K562 (cell line): ENCODE measurements around the gene PSMD11.

ENCODE experiments used
- BHLHE40 ChIP-seq: IDR thresholded peaks from 2 replicates; pipeline ENCODE4 v1.6.1; 2011; ENCODE audit warnings: low read length, improper control_type of control experiment
- EZH2 ChIP-seq: IDR thresholded peaks from 2 replicates; pipeline ENCODE4 v1.6.1; 2012; ENCODE audit warnings: low read depth, mild to moderate bottlenecking, inconsistent platforms, low read length, borderline replicate concordance
- IRF9 ChIP-seq: fragments of 450-650 bp; IDR thresholded peaks from 2 replicates; pipeline ENCODE4 v1.6.1; 2016; ENCODE audit warnings: missing biosample characterization, missing genetic modification characterization
- MECOM ChIP-seq: fragments of 250-450 bp; sonication (Bioruptor Pico); IDR thresholded peaks from 2 replicates; pipeline ENCODE4 v1.8.0; 2022; ENCODE audit warnings: inconsistent platforms
- MEF2A ChIP-seq: IDR thresholded peaks from 2 replicates; pipeline ENCODE4 v1.6.1; 2011; ENCODE audit warnings: low read depth, mild to moderate bottlenecking, low read length, moderate library complexity; ENCODE audit not compliant: control insufficient read depth
- POLR2A ChIP-seq: fragments of 450-650 bp; conservative IDR thresholded peaks from 2 replicates; pipeline ENCODE4 v1.6.1; 2016
- SP2 ChIP-seq: IDR thresholded peaks from 2 replicates; pipeline ENCODE4 v1.6.1; 2011; ENCODE audit warnings: mild to moderate bottlenecking, low read depth, low read length, moderate library complexity; ENCODE audit not compliant: poor library complexity, severe bottlenecking; ENCODE audit errors: extremely low read depth
- SPI1 ChIP-seq: IDR thresholded peaks from 2 replicates; pipeline ENCODE4 v1.6.1; 2011; ENCODE audit warnings: low read depth, low read length, control low read depth, borderline replicate concordance
- YY1 ChIP-seq, 3 experiments: IDR thresholded peaks; 2 replicates each; pipeline ENCODE4 v1.6.1; 2011; ENCODE audit warnings: low read length in 2 of 3, mild to moderate bottlenecking in 2 of 3, moderate library complexity in 2 of 3, borderline replicate concordance in 1 of 3, control low read depth in 1 of 3, low read depth in 1 of 3; ENCODE audit not compliant: insufficient read depth in 3 of 3, insufficient replicate concordance in 2 of 3, control insufficient read depth in 1 of 3, insufficient read length in 1 of 3; ENCODE audit errors: extremely low read depth in 1 of 3

- TF ChIP-seq EZH2 (no peak), SP2 (no peak), POLR2A (no peak), MEF2A (no peak), SPI1 (no peak), BHLHE40 (no peak), IRF9 (tag) (no peak), YY1 (IDR thresholded peaks at IDR 0.05; ENCODE audit: borderline replicate concordance in 1 of 3, control insufficient read depth in 1 of 3, extremely low read depth in 1 of 3, insufficient read depth in 3 of 3, insufficient read length in 1 of 3, insufficient replicate concordance in 2 of 3, low read depth in 1 of 3, low read length in 2 of 3) (no peak), MECOM (CRISPR knock-in tag) (no peak)
These were observed 60.1 kb downstream of the PSMD11 start for GRCh38 chr17:32504166-32504990.
